22Rv1 (cell line): ENCODE data around the gene EBF3.

Experiments used
- CTCF ChIP-seq: fragments of 450-650 bp; IDR thresholded peaks from 2 replicates; pipeline ENCODE4 v1.5.1; 2017; ENCODE audit warnings: mild to moderate bottlenecking
- ZFX ChIP-seq: fragments of 450-650 bp; IDR thresholded peaks from 2 replicates; pipeline ENCODE4 v1.6.1; 2017; ENCODE audit warnings: antibody characterized with exemption, borderline replicate concordance

GRCh38 chr10:129868449-129869035, 95.5 kb downstream of the EBF3 start:
- TF ChIP-seq ZFX (no peak), CTCF (no peak)
